ENCODE results near the gene IFT122. TPM values are rescaled to one million over a fixed set of nuclear protein-coding genes. Genes with fewer than 3 reads are reported as not detected.

The IFT122 gene
- total and polyA plus RNA-seq, 2 donors (not counting 3 experiments of a cell fraction or from before 2014, with no cell fraction given) = 38.4 to 41.7 TPM

- no TSS peak for BruUV-seq (replicated peaks)
- no peak overlapping the region for H3K27ac ChIP-seq (ENCODE audit: insufficient read depth, low read depth, low read length)
These were observed 78.1 kb downstream of the IFT122 start for GRCh38 chr3:129518038-129518561.

More at GRCh38 chr3:129518038-129518561, 78.1 kb downstream of the IFT122 start:
- TF ChIP-seq POLR2AphosphoS5 (IDR thresholded peaks at IDR 0.05; ENCODE audit: insufficient read depth, low read depth, low read length) = no peak
- no peak for TF ChIP-seq GATA2 (IDR thresholded peaks at IDR 0.05; ENCODE audit: insufficient read depth, insufficient read length, low read depth, low read length)
- TF ChIP-seq CTCF (IDR thresholded peaks at IDR 0.05; ENCODE audit: extremely low read depth in 1 of 2, insufficient read depth in 1 of 2, low read depth in 1 of 2, low read length in 2 of 2) = no peak
- Histone ChIP-seq H3K4me1 (ENCODE audit: control insufficient read depth, extremely low read depth, insufficient read depth, low read length) (no peaks in the 10 kb centered on the region), H4K20me1 (replicated peaks; ENCODE audit: control insufficient read depth, extremely low read depth, insufficient read depth, low read length) (no peaks in the 10 kb centered on the region), H3K36me3 (ENCODE audit: control insufficient read depth in 2 of 2, extremely low read depth in 1 of 2, insufficient read depth in 2 of 2, low read length in 2 of 2) (peaks cover 0 to 10% of the 10 kb centered on the region in 2 experiments), H3K9me1 (replicated peaks; ENCODE audit: control insufficient read depth, extremely low read depth, insufficient read depth, low read length) (no peaks in the 10 kb centered on the region), H3K79me2 (ENCODE audit: control insufficient read depth, insufficient read depth, low read length) (no peaks in the 10 kb centered on the region), H3K9me3 (replicated peaks; ENCODE audit: control insufficient read depth, insufficient read depth, low read length) (no peaks in the 10 kb centered on the region), H3K27me3 (ENCODE audit: control insufficient read depth in 2 of 2, insufficient read depth in 2 of 2, low read length in 2 of 2) (no peaks in the 10 kb centered on the region), H2AFZ (ENCODE audit: low read depth, low read length) (no peak overlapping the region), H3K4me2 (ENCODE audit: insufficient read depth, low read length) (no peak overlapping the region), H3K9ac (replicated peaks; ENCODE audit: extremely low read depth, insufficient read depth, low read length) (no peak overlapping the region), H3K4me3 (replicated peaks in 1 of 3; ENCODE audit: insufficient read depth in 1 of 3, low read depth in 1 of 3, low read length in 3 of 3) (no peak overlapping the region)
- POLR2A ChIA-PET = no interaction called here
- FAIRE-seq (no peak), DNase-seq (ENCODE audit: low read depth, low spot score) (no peak)
- CTCF ChIA-PET = interaction anchor here (1.2 kb wide), 1 partner anchor 19 kb away, joined by 3 read pairs; no protein-coding TSS in a partner anchor
- dilution Hi-C loops (cut with MboI; ENCODE audit: extremely low pct_ligation_motif_present, low sequenced_read_pairs) = no loop called here
- intact Hi-C loops (cut with micrococcal nuclease) = no loop called here

Measured in endothelial cell of umbilical vein (primary cell).